Measurements from ENCODE around the gene ENTHD1. TPM values are rescaled to one million over a fixed set of nuclear protein-coding genes. Genes with fewer than 3 reads are reported as not detected.

Gene ENTHD1
- total RNA-seq, 1 experiment from 2014 or later: not detected

- TF ChIP-seq CTCF (conservative IDR thresholded peaks at IDR 0.05): no peak
- Mint-ChIP-seq H3K4me1 (peaks cover 8 to 11% of the 10 kb centered on the region in 2 experiments; a peak in 3 of 4 replicates), H3K36me3 (ENCODE audit: insufficient read depth in 1 of 3, low read depth in 3 of 3) (no peaks in the 10 kb centered on the region), H3K4me3 (no peak overlapping the region), H3K27ac (no peak overlapping the region), H3K27me3 (ENCODE audit: low read depth) (peaks cover 8% of the 10 kb centered on the region), H3K9me3 (no peaks in the 10 kb centered on the region)
- no peak for DNase-seq
- no peak overlapping the region for H3K56ac ChIP-seq (ENCODE audit: insufficient read length, low read depth, low read length)
- no peak overlapping the region for H3K18ac ChIP-seq (ENCODE audit: insufficient read length, low read depth, low read length)
- H3K23ac ChIP-seq (ENCODE audit: insufficient read length, low read depth, low read length): no peak overlapping the region
- H3K9me3 ChIP-seq (ENCODE audit: control insufficient read depth, low read depth, low read length): no peaks in the 10 kb centered on the region
- H4K5ac ChIP-seq (ENCODE audit: insufficient read length, low read depth, low read length): no peak overlapping the region
- H4K91ac ChIP-seq (ENCODE audit: insufficient read length, low read depth, low read length): no peak overlapping the region
- no peak overlapping the region for H2BK20ac ChIP-seq (ENCODE audit: low read depth, low read length, poor library complexity, severe bottlenecking)
- no peaks in the 10 kb centered on the region for H3K79me1 ChIP-seq (ENCODE audit: insufficient read depth, low read depth, low read length, poor library complexity, severe bottlenecking)
- no peak overlapping the region for H2BK12ac ChIP-seq (ENCODE audit: insufficient read length, low read depth, low read length)
- H3K4me1 ChIP-seq (ENCODE audit: insufficient read depth, low read length): no peaks in the 10 kb centered on the region; the same call in 1 of the 2 replicates
- H3K4me2 ChIP-seq (ENCODE audit: insufficient read depth, insufficient read length, low read length): no peak overlapping the region
- no peak overlapping the region for H2AFZ ChIP-seq (ENCODE audit: low read length)
- H2BK120ac ChIP-seq (ENCODE audit: low read depth, low read length, poor library complexity, severe bottlenecking): no peak overlapping the region
- no peak overlapping the region for H2BK5ac ChIP-seq (ENCODE audit: insufficient read length, low read length)
- no peaks in the 10 kb centered on the region for H3K27me3 ChIP-seq (ENCODE audit: insufficient read depth, low read length)
- H3K27ac ChIP-seq (ENCODE audit: insufficient read length, low read depth, low read length): no peak overlapping the region
- H2BK15ac ChIP-seq (ENCODE audit: low read depth, low read length): no peak overlapping the region
- H3K79me2 ChIP-seq (ENCODE audit: insufficient read depth, low read length): no peaks in the 10 kb centered on the region
- H4K8ac ChIP-seq (replicated peaks; ENCODE audit: insufficient read length, low read depth, low read length): no peak overlapping the region
- WGBS (ENCODE audit: extremely low coverage, insufficient read length, low lambda C conversion rate): no CpG with 5 or more reads among the region's 5 CpGs
- no peaks in the 10 kb centered on the region for H4K20me1 ChIP-seq (ENCODE audit: control insufficient read depth, insufficient read depth, insufficient read length)
- H3K4ac ChIP-seq (ENCODE audit: low read depth, low read length): no peak overlapping the region
- no peak overlapping the region for H3K14ac ChIP-seq (ENCODE audit: insufficient read depth, low read length)
- no peak overlapping the region for H3K9ac ChIP-seq (ENCODE audit: extremely low read depth, insufficient read length, low read length)
- H2AK5ac ChIP-seq (ENCODE audit: insufficient read length, low read length): no peak overlapping the region
- no peaks in the 10 kb centered on the region for H3K23me2 ChIP-seq (ENCODE audit: insufficient read length, low read depth, low read length, poor library complexity, severe bottlenecking)
- H3T11ph ChIP-seq (ENCODE audit: low read length): no peak overlapping the region
Measured at GRCh38 chr22:39926753-39927152, 33.2 kb upstream of the ENTHD1 start.
